HG03025 (cell line): ENCODE results near the gene TMEM250.

Experiments used
- ATAC-seq: cut with Tn5 transposase; IDR thresholded peaks from one replicate; pipeline ENCODE4 v1.9.1; 2021; ENCODE audit warnings: mild to moderate bottlenecking, moderate library complexity; ENCODE audit not compliant: unreplicated experiment, low FRiP score

TMEM250 gene

GRCh38 chr9:136085815-136086212 is 32.9 kb downstream of the TMEM250 start:
- no peak for ATAC-seq

GRCh38 chr9:136084063-136084944 is 34.4 kb downstream of the TMEM250 start:
- ATAC-seq: no peak

GRCh38 chr9:136083558-136084062 is 35.1 kb downstream of the TMEM250 start:
- no peak for ATAC-seq

GRCh38 chr9:136082496-136083361 is 35.9 kb downstream of the TMEM250 start:
- ATAC-seq: no peak

GRCh38 chr9:136081826-136082495 is 36.7 kb downstream of the TMEM250 start:
- no peak for ATAC-seq

GRCh38 chr9:136081113-136081825 is 37.4 kb downstream of the TMEM250 start:
- no peak for ATAC-seq

GRCh38 chr9:136080716-136081112 is 38.0 kb downstream of the TMEM250 start:
- ATAC-seq: no peak

GRCh38 chr9:136079916-136080246 is 38.8 kb downstream of the TMEM250 start:
- ATAC-seq: no peak

- no peak for ATAC-seq
Measured at GRCh38 chr9:136079211-136079915, 39.3 kb downstream of the TMEM250 start.

GRCh38 chr9:136078498-136079011 is 40.1 kb downstream of the TMEM250 start:
- ATAC-seq: no peak

GRCh38 chr9:136078024-136078423 is 40.7 kb downstream of the TMEM250 start:
- no peak for ATAC-seq

- no peak for ATAC-seq
Measured at GRCh38 chr9:136077491-136077890, 41.2 kb downstream of the TMEM250 start.

GRCh38 chr9:136075881-136076678 is 42.6 kb downstream of the TMEM250 start:
- ATAC-seq: no peak

- ATAC-seq: no peak
Measured at GRCh38 chr9:136075134-136075841, 43.4 kb downstream of the TMEM250 start.

GRCh38 chr9:136074706-136075105 is 44.0 kb downstream of the TMEM250 start:
- no peak for ATAC-seq
